Measurements from ENCODE around the gene NRROS.

Gene NRROS

DNA sequence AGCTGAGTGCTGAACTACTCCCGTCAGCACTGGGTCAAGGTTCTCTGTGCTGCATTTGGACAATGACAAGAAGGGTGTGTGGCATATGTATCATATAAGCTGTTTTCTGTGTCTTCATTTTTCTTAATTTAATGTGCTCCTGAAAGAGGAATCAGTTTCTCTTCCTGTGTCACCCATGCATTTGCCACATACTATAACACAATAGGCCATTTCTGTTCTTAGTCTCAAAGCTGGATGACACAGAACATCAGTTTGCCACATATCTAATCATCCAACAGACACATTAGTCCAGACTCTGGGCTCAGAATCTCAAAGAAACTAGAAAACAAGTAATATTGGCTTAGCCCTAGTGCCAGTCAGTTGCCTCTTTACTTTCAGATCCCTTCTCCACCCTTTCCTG, 38.4 kb downstream of the NRROS start:
- no peak overlapping the region for H3K4me3 ChIP-seq (ENCODE audit: low read depth, low read length)
- TF ChIP-seq, protein P1, sequence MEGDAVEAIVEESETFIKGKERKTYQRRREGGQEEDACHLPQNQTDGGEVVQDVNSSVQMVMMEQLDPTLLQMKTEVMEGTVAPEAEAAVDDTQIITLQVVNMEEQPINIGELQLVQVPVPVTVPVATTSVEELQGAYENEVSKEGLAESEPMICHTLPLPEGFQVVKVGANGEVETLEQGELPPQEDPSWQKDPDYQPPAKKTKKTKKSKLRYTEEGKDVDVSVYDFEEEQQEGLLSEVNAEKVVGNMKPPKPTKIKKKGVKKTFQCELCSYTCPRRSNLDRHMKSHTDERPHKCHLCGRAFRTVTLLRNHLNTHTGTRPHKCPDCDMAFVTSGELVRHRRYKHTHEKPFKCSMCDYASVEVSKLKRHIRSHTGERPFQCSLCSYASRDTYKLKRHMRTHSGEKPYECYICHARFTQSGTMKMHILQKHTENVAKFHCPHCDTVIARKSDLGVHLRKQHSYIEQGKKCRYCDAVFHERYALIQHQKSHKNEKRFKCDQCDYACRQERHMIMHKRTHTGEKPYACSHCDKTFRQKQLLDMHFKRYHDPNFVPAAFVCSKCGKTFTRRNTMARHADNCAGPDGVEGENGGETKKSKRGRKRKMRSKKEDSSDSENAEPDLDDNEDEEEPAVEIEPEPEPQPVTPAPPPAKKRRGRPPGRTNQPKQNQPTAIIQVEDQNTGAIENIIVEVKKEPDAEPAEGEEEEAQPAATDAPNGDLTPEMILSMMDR (IDR thresholded peaks at IDR 0.05; ENCODE audit: borderline replicate concordance, insufficient read depth, low read depth, low read length), result no peak

DNA sequence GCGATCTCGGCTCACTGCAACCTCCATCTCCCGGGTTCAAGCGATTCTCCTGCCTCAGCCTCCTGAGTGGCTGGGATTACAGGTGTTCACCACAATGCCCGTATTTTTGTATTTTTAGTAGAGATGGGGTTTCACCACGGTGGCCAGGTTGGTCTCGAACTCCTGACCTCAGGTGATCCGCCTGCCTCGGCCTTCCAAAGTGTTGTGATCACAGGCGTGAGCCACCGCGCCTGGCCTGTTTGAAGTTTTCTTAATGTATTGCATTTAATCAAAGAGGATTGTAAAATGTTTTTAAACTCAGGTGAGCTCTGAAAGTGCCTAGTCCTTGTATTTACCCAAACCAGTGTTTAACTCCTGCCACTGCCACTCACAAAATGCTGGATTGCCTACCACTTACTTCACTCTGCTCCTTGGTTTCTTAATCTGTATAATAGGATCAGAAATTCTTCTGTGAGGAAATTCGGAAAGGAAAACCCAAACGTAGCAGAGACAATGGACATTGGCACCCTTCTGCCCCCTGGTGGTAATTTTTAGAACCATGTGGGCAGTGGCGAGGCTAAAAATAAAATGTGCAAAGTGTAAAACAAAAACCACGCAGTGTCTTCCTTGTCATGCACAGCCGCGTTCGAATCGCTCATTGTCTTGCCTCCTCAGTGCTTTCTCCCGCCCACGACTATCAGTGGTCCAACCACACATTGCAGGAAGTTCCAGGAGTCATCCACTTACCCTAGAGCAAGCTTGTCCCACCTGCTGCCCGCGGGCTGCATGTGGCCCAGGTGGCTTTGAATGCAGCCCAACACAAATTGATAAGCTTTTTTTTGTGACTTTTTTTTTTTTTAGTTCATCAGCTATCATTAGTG, 45.3 kb downstream of the NRROS start:
- TF ChIP-seq, protein P1 (IDR thresholded peaks at IDR 0.05; ENCODE audit: borderline replicate concordance, insufficient read depth, low read depth, low read length), result peak; percentile 72
- no peak overlapping the region for H3K4me3 ChIP-seq (ENCODE audit: low read depth, low read length)

DNA sequence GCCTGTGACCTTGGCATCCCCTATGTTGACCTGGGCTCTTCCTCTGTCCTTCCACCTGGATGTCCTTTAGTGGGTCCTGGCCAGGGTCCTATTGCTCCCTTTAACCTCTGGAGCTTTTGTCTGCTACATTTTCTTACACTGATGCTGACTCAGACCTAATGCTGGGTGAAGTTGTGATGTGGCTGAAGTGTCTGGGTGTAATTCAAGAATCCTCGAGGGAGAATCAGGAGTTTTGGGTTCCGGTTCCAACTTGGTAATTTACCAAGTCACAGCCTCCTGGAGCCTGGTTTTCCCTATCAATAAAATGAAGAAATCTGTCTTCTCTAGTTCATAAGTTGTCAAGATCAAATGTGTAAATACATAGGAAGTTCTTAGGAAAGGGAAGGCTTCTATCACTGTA, 46.9 kb downstream of the NRROS start:
- no peak overlapping the region for H3K4me3 ChIP-seq (ENCODE audit: low read depth, low read length)
- TF ChIP-seq, protein P1 (IDR thresholded peaks at IDR 0.05; ENCODE audit: borderline replicate concordance, insufficient read depth, low read depth, low read length), result no peak

DNA sequence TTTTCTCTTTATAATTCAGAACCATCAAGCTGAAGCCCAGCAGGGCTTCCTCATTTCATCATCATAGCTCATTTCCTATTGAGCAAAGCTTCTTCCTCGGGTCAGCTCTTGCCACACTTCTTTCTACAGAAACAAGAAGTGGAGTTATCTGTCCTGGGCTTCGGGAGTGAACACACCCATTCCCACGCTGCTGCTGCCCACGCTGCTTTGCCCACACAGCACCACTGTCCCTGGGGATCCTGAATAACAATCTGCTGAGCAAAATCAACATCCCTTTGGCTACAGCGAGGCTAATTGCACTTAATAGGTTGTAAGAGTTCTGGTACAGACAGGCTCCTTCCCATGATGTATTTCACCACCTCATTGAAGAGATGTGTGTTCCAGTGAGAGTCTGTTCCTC, 48.9 kb downstream of the NRROS start:
- H3K4me3 ChIP-seq (ENCODE audit: low read depth, low read length), result no peak overlapping the region
- TF ChIP-seq, protein P1 (IDR thresholded peaks at IDR 0.05; ENCODE audit: borderline replicate concordance, insufficient read depth, low read depth, low read length), result no peak

GRCh38 chr3:196689941-196690660, 50.6 kb downstream of the NRROS start:
- TF ChIP-seq, protein P1 (IDR thresholded peaks at IDR 0.05; ENCODE audit: borderline replicate concordance, insufficient read depth, low read depth, low read length), result no peak

DNA sequence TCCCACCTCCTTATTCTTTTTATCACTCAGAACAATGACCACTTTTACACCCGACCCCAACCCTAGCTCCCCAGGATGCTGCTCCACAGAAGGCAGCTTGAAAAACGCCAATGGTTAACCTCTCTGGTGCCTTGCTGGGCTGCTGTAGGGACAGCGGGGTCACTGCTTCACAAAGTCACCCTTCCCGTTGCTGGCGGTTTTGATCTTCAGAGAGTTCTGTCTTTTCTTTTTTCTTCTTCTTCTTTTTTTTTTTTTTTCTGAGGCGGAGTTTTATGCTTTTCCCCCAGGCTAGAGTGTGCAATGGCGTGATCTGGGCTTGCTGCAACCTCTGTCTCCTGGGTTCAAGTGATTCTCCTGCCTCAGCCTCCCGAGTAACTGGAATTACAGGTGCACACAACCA, 51.9 kb downstream of the NRROS start:
- TF ChIP-seq, protein P1 (IDR thresholded peaks at IDR 0.05; ENCODE audit: borderline replicate concordance, insufficient read depth, low read depth, low read length), result no peak
- H3K4me3 ChIP-seq (ENCODE audit: low read depth, low read length), result no peak overlapping the region

More at GRCh38 chr3:196689941-196690660, 50.6 kb downstream of the NRROS start:
- no peak overlapping the region for H3K4me3 ChIP-seq (ENCODE audit: low read depth, low read length)

All from GM12875 (cell line).